COLO668 (cell line): ENCODE data around the gene ANTXR1.
A peak's percentile ranks its signal among the peaks of the same experiment; 100 is the strongest.

Experiments
- DNase-seq: peaks from one replicate; lab custom pipeline; 2025; ENCODE audit not compliant: unreplicated experiment; lab: John Stamatoyannopoulos, UW

The ANTXR1 gene

GRCh38 chr2:69001879-69002278 is 11.1 kb upstream of the ANTXR1 start:
- no peak for DNase-seq

- DNase-seq = no peak
These were observed 9.2 kb upstream of the ANTXR1 start for GRCh38 chr2:69003731-69004130.

- DNase-seq = no peak
These were observed 5.8 kb upstream of the ANTXR1 start for GRCh38 chr2:69007169-69007568.

GRCh38 chr2:69007603-69008002 is 5.4 kb upstream of the ANTXR1 start:
- no peak for DNase-seq

- no peak for DNase-seq
These were observed 2.4 kb upstream of the ANTXR1 start for GRCh38 chr2:69010437-69011194.

- no peak for DNase-seq
These were observed 1.3 kb upstream of the ANTXR1 start for GRCh38 chr2:69011611-69012157.

- DNase-seq = peak; percentile 65
These were observed 453 bp upstream of the ANTXR1 start for GRCh38 chr2:69012310-69013141.

- DNase-seq = peak; percentile 15
These were observed 1.2 kb downstream of the ANTXR1 start for GRCh38 chr2:69013840-69014821.

- DNase-seq = no peak
These were observed 4.1 kb downstream of the ANTXR1 start for GRCh38 chr2:69017080-69017479.

- no peak for DNase-seq
These were observed 4.9 kb downstream of the ANTXR1 start for GRCh38 chr2:69017835-69018234.

GRCh38 chr2:69018678-69019095 is 5.7 kb downstream of the ANTXR1 start:
- DNase-seq = no peak

- DNase-seq = no peak
These were observed 7.8 kb downstream of the ANTXR1 start for GRCh38 chr2:69020496-69021426.

GRCh38 chr2:69021727-69022126 is 8.7 kb downstream of the ANTXR1 start:
- DNase-seq = no peak

- DNase-seq = no peak
These were observed 9.6 kb downstream of the ANTXR1 start for GRCh38 chr2:69022548-69022947.

- no peak for DNase-seq
These were observed 10.3 kb downstream of the ANTXR1 start for GRCh38 chr2:69023236-69023635.

- DNase-seq = peak; percentile 45
These were observed 13.0 kb downstream of the ANTXR1 start for GRCh38 chr2:69026026-69026425.

GRCh38 chr2:69026691-69027459 is 13.9 kb downstream of the ANTXR1 start:
- no peak for DNase-seq

GRCh38 chr2:69030800-69031428 is 17.9 kb downstream of the ANTXR1 start:
- DNase-seq = no peak
